Stimulated activated naive B cell treated with anti-CD40 and anti-IgM and Interleukin-4, amounts not matched to agents 10 μg/mL and 1 μg/mL and 100 μg/mL, for 72 hours (primary cell): ENCODE measurements around the gene UQCR10.
A peak's percentile ranks its signal among the peaks of the same experiment; 100 is the strongest.

Source experiments
- ATAC-seq, 2 donors: fragments of 150-1000 bp; cut with Tn5 transposase; replicated peaks; 2 replicates each; pipeline ENCODE4 v1.10.0; 2021; ENCODE audit warnings: moderate library complexity in 1 of 2
- DNase-seq: peaks from one replicate; pipeline ENCODE4 v3.0.0; 2021
- H3K27ac Mint-ChIP-seq: one replicate; pipeline ENCODE4 v1.8.0; 2022; ENCODE audit warnings: mild to moderate bottlenecking, mixed read lengths
- H3K27me3 Mint-ChIP-seq, 2 donors: one replicate each; pipeline ENCODE4 v1.8.0; 2022; ENCODE audit warnings: mixed read lengths in 2 of 2
- H3K36me3 Mint-ChIP-seq, 2 donors: one replicate each; pipeline ENCODE4 v1.8.0; 2022; ENCODE audit warnings: mixed read lengths in 2 of 2, mild to moderate bottlenecking in 1 of 2
- H3K4me1 Mint-ChIP-seq, 2 donors: one replicate each; pipeline ENCODE4 v1.8.0; 2022; ENCODE audit warnings: mixed read lengths in 2 of 2, mild to moderate bottlenecking in 1 of 2
- H3K4me3 Mint-ChIP-seq, 2 donors: one replicate each; pipeline ENCODE4 v1.8.0; 2022; ENCODE audit warnings: mild to moderate bottlenecking in 2 of 2, mixed read lengths in 2 of 2, moderate library complexity in 1 of 2
- H3K9me3 Mint-ChIP-seq, 2 donors: one replicate each; pipeline ENCODE4 v1.8.0; 2022; ENCODE audit warnings: mixed read lengths in 2 of 2, mild to moderate bottlenecking in 1 of 2

UQCR10 gene

GRCh38 chr22:29765905-29766631, 1.1 kb upstream of the UQCR10 start:
- Mint-ChIP-seq H3K27me3 (no peaks in the 10 kb centered on the region), H3K9me3 (no peaks in the 10 kb centered on the region), H3K4me3 (peak overlapping the region; percentile 100), H3K36me3 (peaks cover 16 to 30% of the 10 kb centered on the region in 2 donors), H3K27ac (peak overlapping the region; percentile 100), H3K4me1 (peaks cover 16 to 44% of the 10 kb centered on the region in 2 donors)
- DNase-seq: peak; percentile 25
- peak; percentile 48 to 55 for ATAC-seq

GRCh38 chr22:29766632-29767170, 468 bp upstream of the UQCR10 start, which contains the start of gene ZMAT5:
TSS of gene ZMAT5 (minus strand) at chr22:29767007. CDS start at chr22:29748544, 18,463 bp downstream.
- ATAC-seq: peak; percentile 95 to 97
- no peaks in the 10 kb centered on the region for H3K9me3 Mint-ChIP-seq
- DNase-seq: peak; percentile 91
- H3K27ac Mint-ChIP-seq: peak within 1 kb of the TSS; percentile 100
- peak within 1 kb of the TSS; percentile 100 for H3K4me3 Mint-ChIP-seq
- peaks cover 16 to 30% of the 10 kb centered on the region in 2 donors for H3K36me3 Mint-ChIP-seq
- H3K4me1 Mint-ChIP-seq: peaks cover 16 to 44% of the 10 kb centered on the region in 2 donors
- no peaks in the 10 kb centered on the region for H3K27me3 Mint-ChIP-seq

GRCh38 chr22:29768052-29768693, 1.0 kb downstream of the UQCR10 start:
- Mint-ChIP-seq H3K4me3 (peak overlapping the region; percentile 100), H3K4me1 (peaks cover 16 to 44% of the 10 kb centered on the region in 2 donors), H3K27ac (peak overlapping the region; percentile 100), H3K9me3 (no peaks in the 10 kb centered on the region), H3K27me3 (no peaks in the 10 kb centered on the region), H3K36me3 (peaks cover 20 to 35% of the 10 kb centered on the region in 2 donors)
- DNase-seq (no peak), ATAC-seq (no peak)

DNA sequence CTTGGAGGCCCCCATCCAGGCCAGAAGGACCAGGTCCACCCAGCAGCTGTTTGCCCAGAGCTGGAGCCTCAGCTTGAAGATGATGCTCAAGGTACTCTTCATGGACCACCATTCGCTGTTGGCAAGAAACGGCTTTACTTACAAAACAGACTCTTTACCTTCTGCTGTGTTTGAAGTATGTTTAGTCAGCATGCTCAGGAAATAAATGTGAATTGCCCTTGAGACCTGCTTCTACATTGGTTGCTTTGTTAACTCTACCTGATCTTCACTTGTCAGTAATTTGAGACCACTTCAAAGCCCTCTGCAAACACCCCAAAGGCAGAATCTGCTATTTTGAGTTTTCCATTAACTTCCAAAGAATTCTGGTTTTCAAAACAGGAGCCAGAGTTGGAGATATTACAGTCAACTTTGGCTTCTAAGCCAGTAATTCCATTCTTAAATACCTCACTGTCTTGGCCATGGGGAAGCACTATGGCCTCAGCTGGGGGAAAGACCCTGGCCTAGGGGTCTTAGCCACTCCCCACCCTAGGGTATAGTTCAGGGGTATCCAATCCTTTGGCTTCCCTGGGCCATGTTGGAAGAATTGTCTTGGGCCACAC, 2.7 kb downstream of the UQCR10 start:
- Mint-ChIP-seq H3K36me3 (peaks cover 20 to 35% of the 10 kb centered on the region in 2 donors), H3K27ac (no peak overlapping the region), H3K9me3 (no peaks in the 10 kb centered on the region), H3K4me1 (peaks cover 16 to 38% of the 10 kb centered on the region in 2 donors), H3K27me3 (no peaks in the 10 kb centered on the region), H3K4me3 (no peak overlapping the region)
- DNase-seq (no peak), ATAC-seq (no peak)

DNA sequence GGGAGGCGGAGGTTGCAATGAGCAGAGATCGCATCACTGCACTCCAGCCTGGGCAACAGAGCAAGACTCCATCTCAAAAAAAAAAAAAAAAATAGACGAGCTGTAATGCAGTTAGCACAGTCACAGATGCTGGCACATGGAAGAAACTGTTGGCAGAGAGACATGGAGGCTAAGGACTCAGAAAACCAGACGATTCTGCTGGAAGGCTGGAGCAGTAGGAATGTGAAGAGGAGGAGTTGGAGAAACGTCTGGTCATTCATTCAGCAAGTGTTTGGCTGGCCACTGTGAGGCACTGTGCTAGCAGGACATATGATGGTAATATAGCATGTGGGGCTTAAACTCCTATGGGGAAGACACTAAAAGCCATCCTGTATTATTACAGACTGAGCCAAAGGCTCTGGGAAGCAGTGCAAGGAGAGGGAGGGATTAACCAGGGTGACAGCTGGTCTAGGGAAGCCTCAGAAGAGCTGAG, 5.0 kb downstream of the UQCR10 start:
- Mint-ChIP-seq H3K27me3 (no peaks in the 10 kb centered on the region), H3K27ac (no peak overlapping the region), H3K36me3 (peaks cover 20 to 31% of the 10 kb centered on the region in 2 donors), H3K4me1 (peaks cover 9 to 16% of the 10 kb centered on the region in 2 donors), H3K4me3 (no peak overlapping the region), H3K9me3 (no peaks in the 10 kb centered on the region)
- DNase-seq (no peak), ATAC-seq (no peak)

- ATAC-seq: no peak
- no peak for DNase-seq
- Mint-ChIP-seq H3K4me3 (no peak overlapping the region), H3K9me3 (no peaks in the 10 kb centered on the region), H3K36me3 (peaks cover 18 to 24% of the 10 kb centered on the region in 2 donors), H3K27ac (no peak overlapping the region), H3K4me1 (peaks cover 4 to 8% of the 10 kb centered on the region in 2 donors), H3K27me3 (no peaks in the 10 kb centered on the region)
Measured at GRCh38 chr22:29773233-29773632, 6.1 kb downstream of the UQCR10 start.

DNA sequence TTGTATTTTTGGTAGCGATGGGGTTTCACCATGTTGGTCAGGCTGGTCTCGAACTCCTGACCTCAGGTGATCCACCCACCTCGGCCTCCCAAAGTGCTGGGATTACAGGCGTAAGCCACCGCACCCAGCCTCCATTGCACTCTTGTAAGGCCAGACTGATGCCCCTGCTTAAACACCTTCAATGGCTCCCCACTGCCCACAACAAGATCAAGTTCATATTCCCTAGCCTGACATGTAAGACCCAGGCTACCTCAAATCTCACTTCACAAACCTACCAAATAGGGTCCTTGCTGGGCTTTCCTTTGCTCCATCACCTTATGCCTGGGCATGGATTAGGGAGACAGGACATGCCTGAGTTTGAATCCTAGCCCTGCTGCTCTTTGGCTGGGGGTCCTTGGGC, 13.1 kb downstream of the UQCR10 start:
- H3K9me3 Mint-ChIP-seq: no peaks in the 10 kb centered on the region
- no peak for ATAC-seq
- no peak overlapping the region for H3K27ac Mint-ChIP-seq
- no peaks in the 10 kb centered on the region for H3K27me3 Mint-ChIP-seq
- H3K36me3 Mint-ChIP-seq: no peaks in the 10 kb centered on the region
- H3K4me1 Mint-ChIP-seq: peaks cover 0 to 6% of the 10 kb centered on the region in 2 donors
- no peak overlapping the region for H3K4me3 Mint-ChIP-seq
- DNase-seq: no peak

DNA sequence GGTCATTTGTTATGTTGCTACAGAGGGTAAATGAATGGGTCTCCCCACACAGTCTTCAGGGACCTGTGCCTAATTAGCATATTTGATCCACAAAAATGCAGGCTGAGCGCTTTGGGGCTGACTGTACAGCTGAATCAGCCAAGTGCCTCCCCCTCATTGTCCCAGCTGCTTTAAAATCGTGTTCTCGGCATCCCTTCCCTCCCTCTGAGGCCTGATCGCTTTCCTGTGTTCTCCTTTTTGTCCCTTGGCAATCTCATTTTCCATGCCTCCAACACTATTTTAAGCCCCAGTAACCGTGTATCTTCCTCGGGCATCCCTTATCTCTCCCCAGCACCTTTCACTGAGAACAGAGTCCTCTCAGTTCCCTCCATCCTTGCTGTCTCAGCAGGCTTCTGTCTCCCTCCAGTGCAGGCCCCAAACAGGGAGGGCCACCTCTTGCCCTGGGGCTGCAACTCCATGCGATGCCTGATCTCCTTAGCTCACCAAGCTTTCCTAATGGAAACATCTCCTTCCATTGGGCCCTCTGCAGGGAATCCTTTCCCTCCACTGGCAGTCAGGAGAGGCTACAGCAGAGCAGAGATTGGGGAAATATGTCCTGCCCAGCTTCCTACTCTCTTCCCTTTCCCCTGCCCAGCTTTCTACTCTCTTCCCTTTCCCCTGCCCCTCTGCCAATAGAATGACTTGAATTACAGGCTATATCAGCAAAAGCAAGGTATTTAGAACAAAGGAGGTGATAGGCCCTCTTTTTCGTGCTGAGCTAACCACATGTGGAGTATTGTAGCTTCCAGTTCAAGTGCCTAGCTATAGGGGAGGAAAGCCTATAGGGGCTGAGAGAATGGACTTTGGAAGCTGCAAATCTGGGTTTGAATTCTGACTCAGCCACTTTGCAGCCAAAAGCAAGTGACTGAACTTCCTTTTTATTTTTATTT, 13.8 kb downstream of the UQCR10 start:
- DNase-seq: no peak
- peaks cover 0 to 3% of the 10 kb centered on the region in 2 donors for H3K36me3 Mint-ChIP-seq
- no peaks in the 10 kb centered on the region for H3K9me3 Mint-ChIP-seq

GRCh38 chr22:29782061-29782845, 15.1 kb downstream of the UQCR10 start:
- Mint-ChIP-seq H3K4me3 (no peak overlapping the region), H3K27ac (no peak overlapping the region), H3K4me1 (peaks cover 0 to 6% of the 10 kb centered on the region in 2 donors), H3K27me3 (no peaks in the 10 kb centered on the region), H3K36me3 (peaks cover 0 to 11% of the 10 kb centered on the region in 2 donors), H3K9me3 (no peaks in the 10 kb centered on the region)
- no peak for DNase-seq
- no peak for ATAC-seq

More for the DNA sequence above, 13.8 kb downstream of the UQCR10 start:
- peaks cover 0 to 6% of the 10 kb centered on the region in 2 donors for H3K4me1 Mint-ChIP-seq
- ATAC-seq: no peak
- H3K27me3 Mint-ChIP-seq: no peaks in the 10 kb centered on the region
- H3K4me3 Mint-ChIP-seq: no peak overlapping the region
- H3K27ac Mint-ChIP-seq: no peak overlapping the region

DNA sequence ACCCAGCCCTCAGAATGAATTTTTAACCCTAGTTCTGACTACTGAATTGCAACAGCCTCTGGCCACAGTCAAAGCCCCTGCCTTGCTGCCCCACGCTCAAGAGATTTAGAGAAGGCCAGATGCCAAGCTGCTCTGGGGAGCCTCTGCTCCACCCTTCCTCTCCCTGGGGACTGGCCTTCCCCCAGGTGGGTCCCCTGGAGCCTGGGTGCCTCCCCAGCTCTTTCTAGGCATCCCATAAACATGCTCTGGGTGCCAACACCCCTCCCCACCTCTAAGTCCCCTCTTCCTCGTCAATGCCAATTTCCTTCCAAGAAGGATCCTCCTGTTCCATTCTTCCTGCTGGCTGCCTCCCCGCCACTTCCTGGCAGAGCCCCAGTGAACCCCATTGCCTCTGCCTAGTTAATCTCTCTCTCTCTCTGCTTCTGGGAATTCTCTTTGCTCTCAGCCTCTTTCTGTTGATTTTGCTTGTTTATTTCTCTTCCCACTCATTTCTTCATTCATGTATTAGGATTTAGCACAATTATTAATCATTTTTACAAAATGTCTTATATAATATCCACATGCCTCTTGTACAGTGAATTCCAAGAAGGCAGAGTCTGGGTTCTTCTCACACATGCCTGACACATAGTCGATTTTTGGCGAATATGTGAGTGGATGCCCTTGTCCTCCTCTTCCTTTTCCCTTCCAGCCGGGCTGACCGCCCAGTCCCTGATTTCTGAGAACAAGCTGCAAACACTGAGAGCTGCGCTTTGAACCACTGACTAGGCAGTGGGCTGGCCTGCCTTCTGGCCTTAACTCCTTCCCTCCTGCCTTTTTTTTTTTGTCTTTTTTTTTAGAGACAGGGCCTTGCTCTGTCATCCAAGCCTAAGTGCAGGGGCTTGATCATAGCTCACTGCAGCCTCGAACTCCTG, 17.5 kb downstream of the UQCR10 start:
- H3K27ac Mint-ChIP-seq: no peak overlapping the region
- peaks cover 0 to 6% of the 10 kb centered on the region in 2 donors for H3K4me1 Mint-ChIP-seq

GRCh38 chr22:29786031-29786430, 18.9 kb downstream of the UQCR10 start:
- Mint-ChIP-seq H3K27ac (no peak overlapping the region), H3K27me3 (no peaks in the 10 kb centered on the region), H3K4me1 (peaks cover 0 to 6% of the 10 kb centered on the region in 2 donors), H3K4me3 (no peak overlapping the region), H3K36me3 (peaks cover 31 to 47% of the 10 kb centered on the region in 2 donors), H3K9me3 (no peaks in the 10 kb centered on the region)
- DNase-seq: no peak
- ATAC-seq: no peak

More for the DNA sequence above, 17.5 kb downstream of the UQCR10 start:
- Mint-ChIP-seq H3K36me3 (peaks cover 19 to 35% of the 10 kb centered on the region in 2 donors), H3K4me3 (no peak overlapping the region), H3K9me3 (no peaks in the 10 kb centered on the region), H3K27me3 (no peaks in the 10 kb centered on the region)
- ATAC-seq: no peak
- DNase-seq: no peak

DNA sequence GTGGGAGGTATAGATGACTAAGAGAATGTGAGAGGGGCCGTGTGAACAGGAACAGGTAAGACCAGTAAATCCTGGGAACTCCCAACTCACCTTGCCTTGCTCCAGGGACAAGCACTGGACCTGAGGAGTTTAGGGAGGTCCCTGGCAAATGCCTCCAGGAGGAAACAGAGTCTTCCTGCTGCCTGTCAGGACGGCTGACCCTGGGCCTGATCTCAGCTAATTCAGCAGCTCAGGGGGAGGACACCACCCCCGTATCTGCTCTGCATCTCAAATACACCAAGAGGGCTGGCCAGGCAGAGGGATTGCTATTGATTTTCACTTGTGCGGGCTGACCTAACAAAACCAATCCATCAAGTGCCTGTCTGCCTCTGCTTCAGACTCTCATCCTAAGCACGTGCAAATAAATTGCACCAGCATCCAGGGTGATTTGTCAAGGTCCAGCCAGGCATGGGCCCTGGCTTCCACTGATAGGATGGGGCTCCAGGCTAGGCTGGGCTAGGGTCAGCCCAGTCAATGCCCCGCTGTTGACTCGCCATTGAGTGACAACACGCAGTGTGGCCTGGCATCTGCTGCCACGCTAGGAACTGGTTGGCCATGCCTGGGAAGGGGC, 20.3 kb downstream of the UQCR10 start:
- DNase-seq (no peak), ATAC-seq (no peak)
- Mint-ChIP-seq H3K4me1 (peaks cover 0 to 6% of the 10 kb centered on the region in 2 donors), H3K27me3 (no peaks in the 10 kb centered on the region), H3K4me3 (no peak overlapping the region), H3K27ac (no peak overlapping the region), H3K9me3 (no peaks in the 10 kb centered on the region), H3K36me3 (peaks cover 36 to 59% of the 10 kb centered on the region in 2 donors)
